ENCODE data around the gene LAMB4. TPM values are rescaled to one million over a fixed set of nuclear protein-coding genes. Genes with fewer than 3 reads are reported as not detected.

The LAMB4 gene
- total and polyA plus RNA-seq, 5 experiments from 2014 or later = 0.27 to 1.4 TPM; not detected in 3

DNA sequence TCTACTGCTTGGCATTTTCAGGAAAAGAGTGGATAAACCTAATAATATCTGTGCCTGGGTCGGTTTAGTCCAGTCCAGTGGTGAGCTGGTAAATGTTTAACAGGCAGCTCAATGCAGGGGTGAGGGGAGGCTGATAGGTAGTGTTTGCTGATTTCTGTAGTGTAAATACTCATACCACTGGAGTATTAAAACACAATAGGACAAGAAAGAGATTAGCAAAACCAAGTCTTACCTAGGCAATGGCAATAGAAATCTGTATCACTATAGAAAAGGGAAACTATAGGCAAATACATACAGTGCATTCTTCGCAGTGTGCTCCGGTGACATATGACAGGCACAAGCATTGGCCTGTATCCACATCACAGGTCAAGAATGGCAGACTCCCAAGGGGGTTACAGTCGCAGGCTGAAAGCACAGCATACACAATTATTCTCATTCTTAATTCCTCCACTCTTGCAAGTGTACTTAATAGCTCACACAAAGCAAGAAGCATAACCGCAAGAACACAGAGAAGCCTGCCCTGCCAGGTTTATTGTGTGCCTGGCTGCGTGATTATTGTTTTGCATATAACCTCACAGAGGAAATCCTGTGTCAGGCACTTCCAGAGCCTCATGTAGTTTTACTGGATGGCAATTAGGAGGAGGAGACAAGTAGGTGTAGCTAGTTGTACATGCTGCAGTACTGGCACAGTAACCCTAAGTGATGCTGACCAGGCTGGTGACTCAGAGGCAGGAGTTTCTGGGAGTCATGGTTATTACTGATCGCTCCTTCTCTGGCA, 35.0 kb downstream of the LAMB4 start:
- H3K4me3 Mint-ChIP-seq = no peak overlapping the region
- POLR2A ChIA-PET = no interaction called here
- no peaks in the 10 kb centered on the region for H3K4me1 Mint-ChIP-seq
- H3K27me3 Mint-ChIP-seq = peaks cover 0 to 9% (median 5%) of the 10 kb centered on the region in 5 donors
- H3K27ac Mint-ChIP-seq = no peak overlapping the region
- no peaks in the 10 kb centered on the region for H3K36me3 Mint-ChIP-seq
- H3K9me3 Mint-ChIP-seq = no peaks in the 10 kb centered on the region
- ATAC-seq = no peak
- DNase-seq = no peak

GRCh38 chr7:108094346-108094745, 35.8 kb downstream of the LAMB4 start:
- Mint-ChIP-seq H3K27ac (no peak overlapping the region), H3K4me1 (peaks cover 0 to 1% (median 0%) of the 10 kb centered on the region in 4 donors), H3K4me3 (no peak overlapping the region), H3K27me3 (peaks cover 0 to 9% (median 4%) of the 10 kb centered on the region in 5 donors), H3K36me3 (no peaks in the 10 kb centered on the region), H3K9me3 (no peaks in the 10 kb centered on the region)
- no peak for ATAC-seq
- DNase-seq = no peak
- POLR2A ChIA-PET = no interaction called here

DNA sequence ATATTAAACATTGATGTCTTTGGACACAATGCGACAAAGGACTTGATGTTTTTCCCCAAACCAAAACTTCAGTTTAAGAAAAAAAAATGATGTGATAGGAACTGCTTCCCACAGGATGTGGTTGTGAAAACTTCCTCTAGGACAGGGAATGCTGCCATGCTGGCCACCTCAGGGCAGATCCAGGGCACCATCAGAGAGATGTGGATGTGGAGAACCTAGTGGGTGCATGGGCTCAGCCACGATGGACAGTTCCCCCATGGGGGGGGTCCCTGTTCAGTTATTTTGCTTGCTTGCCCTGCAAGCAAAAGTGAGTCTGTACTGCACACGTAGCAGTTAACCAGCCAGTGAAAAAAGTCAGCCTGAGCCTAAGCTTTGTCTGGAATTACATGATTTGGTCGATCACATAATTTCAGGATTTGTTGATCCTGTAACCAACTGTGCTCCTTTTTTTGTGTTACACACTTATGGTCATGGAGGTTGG, 36.3 kb downstream of the LAMB4 start:
- Mint-ChIP-seq H3K36me3 (no peaks in the 10 kb centered on the region), H3K9me3 (no peaks in the 10 kb centered on the region), H3K4me3 (no peak overlapping the region), H3K27me3 (peaks cover 0 to 9% (median 2%) of the 10 kb centered on the region in 5 donors), H3K4me1 (peaks cover 0 to 1% (median 0%) of the 10 kb centered on the region in 4 donors), H3K27ac (no peak overlapping the region)
- DNase-seq (no peak), ATAC-seq (no peak)
- POLR2A ChIA-PET = no interaction called here

- no peaks in the 10 kb centered on the region for H3K9me3 Mint-ChIP-seq
- DNase-seq (no peak), ATAC-seq (no peak)
- no peaks in the 10 kb centered on the region for H3K36me3 Mint-ChIP-seq
- peaks cover 0 to 1% (median 0%) of the 10 kb centered on the region in 4 donors for H3K4me1 Mint-ChIP-seq
- no peak overlapping the region for H3K4me3 Mint-ChIP-seq
- H3K27me3 Mint-ChIP-seq = peaks cover 0 to 9% (median 2%) of the 10 kb centered on the region in 5 donors
- POLR2A ChIA-PET = no interaction called here
- H3K27ac Mint-ChIP-seq = no peak overlapping the region
Observed at GRCh38 chr7:108093341-108093740, 36.8 kb downstream of the LAMB4 start.

GRCh38 chr7:108091461-108091831, 38.7 kb downstream of the LAMB4 start:
- ATAC-seq (no peak), DNase-seq (no peak)
- no peaks in the 10 kb centered on the region for H3K36me3 Mint-ChIP-seq
- H3K4me1 Mint-ChIP-seq = peaks cover 0 to 1% (median 0%) of the 10 kb centered on the region in 4 donors
- H3K9me3 Mint-ChIP-seq = no peaks in the 10 kb centered on the region
- POLR2A ChIA-PET = no interaction called here
- H3K4me3 Mint-ChIP-seq = no peak overlapping the region
- H3K27me3 Mint-ChIP-seq = peaks cover 0 to 9% (median 2%) of the 10 kb centered on the region in 5 donors
- no peak overlapping the region for H3K27ac Mint-ChIP-seq

DNA sequence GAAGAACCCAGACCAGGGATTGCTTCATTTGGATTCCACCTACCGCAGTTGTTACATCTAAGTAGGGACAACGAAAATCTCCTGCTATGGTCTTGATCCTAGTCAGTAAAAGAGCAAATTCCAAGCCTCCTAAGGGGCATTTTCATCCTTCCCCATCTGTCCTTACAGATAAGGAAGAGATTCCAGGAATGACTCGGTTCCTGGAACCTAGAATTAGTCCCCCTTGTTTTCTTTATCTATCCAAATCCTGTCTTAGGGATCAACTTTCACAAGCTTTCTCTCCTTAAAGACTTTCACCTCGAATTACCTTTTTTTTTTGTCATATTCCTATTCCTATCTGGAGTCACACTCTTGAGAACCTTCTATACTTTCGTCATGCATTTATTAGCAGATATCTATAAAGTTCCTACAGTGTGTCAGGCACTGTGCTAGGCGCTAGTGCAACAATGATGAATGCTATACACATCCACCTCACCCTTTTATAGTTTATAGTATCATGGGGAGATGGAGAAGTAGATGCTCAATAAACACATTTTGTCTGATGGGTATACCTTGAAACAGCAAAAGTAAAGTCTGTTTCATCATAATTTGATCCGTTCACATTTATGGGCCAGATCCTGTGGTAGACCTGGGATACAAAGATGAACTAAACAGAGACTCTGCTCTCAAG, 39.2 kb downstream of the LAMB4 start:
- Mint-ChIP-seq H3K4me3 (no peak overlapping the region), H3K36me3 (no peaks in the 10 kb centered on the region), H3K27me3 (peaks cover 0 to 4% (median 2%) of the 10 kb centered on the region in 5 donors), H3K27ac (no peak overlapping the region), H3K4me1 (peaks cover 0 to 1% (median 0%) of the 10 kb centered on the region in 4 donors), H3K9me3 (no peaks in the 10 kb centered on the region)
- POLR2A ChIA-PET = no interaction called here
- DNase-seq = no peak
- ATAC-seq = no peak

GRCh38 chr7:108089381-108089780, 40.8 kb downstream of the LAMB4 start:
- peaks cover 0 to 1% (median 0%) of the 10 kb centered on the region in 4 donors for H3K4me1 Mint-ChIP-seq
- no peak overlapping the region for H3K27ac Mint-ChIP-seq
- DNase-seq (no peak), ATAC-seq (no peak)
- H3K9me3 Mint-ChIP-seq = no peaks in the 10 kb centered on the region
- H3K36me3 Mint-ChIP-seq = no peaks in the 10 kb centered on the region
- H3K4me3 Mint-ChIP-seq = no peak overlapping the region
- H3K27me3 Mint-ChIP-seq = peaks cover 0 to 4% (median 0%) of the 10 kb centered on the region in 5 donors
- POLR2A ChIA-PET = no interaction called here

- no peaks in the 10 kb centered on the region for H3K36me3 Mint-ChIP-seq
- no peaks in the 10 kb centered on the region for H3K9me3 Mint-ChIP-seq
- DNase-seq (no peak), ATAC-seq (no peak)
- H3K4me3 Mint-ChIP-seq = no peak overlapping the region
- POLR2A ChIA-PET = no interaction called here
- H3K4me1 Mint-ChIP-seq = peaks cover 0 to 1% (median 0%) of the 10 kb centered on the region in 4 donors
- no peak overlapping the region for H3K27ac Mint-ChIP-seq
- peaks cover 0 to 4% (median 0%) of the 10 kb centered on the region in 5 donors for H3K27me3 Mint-ChIP-seq
Observed at GRCh38 chr7:108088729-108089128, 41.4 kb downstream of the LAMB4 start.

DNA sequence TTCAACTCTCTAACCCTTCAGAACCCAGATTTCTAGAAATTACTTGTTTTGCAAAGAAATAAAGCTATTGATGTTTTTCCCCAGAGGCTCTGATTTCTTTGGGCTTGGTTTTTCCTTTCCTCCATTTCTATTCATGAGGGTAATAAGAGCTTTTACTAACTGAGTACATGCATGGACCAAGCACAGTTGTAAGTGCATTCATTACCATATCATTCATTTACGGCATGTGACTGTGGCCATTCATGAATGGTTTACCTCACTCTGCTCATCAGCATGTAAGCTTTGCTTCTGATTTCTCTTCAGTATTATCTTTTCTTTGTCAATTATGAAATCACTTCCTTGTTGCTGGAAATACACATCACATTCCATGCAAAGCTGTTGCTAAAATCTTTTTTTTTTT, 42.4 kb downstream of the LAMB4 start:
- H3K4me1 Mint-ChIP-seq = peaks cover 0 to 1% (median 0%) of the 10 kb centered on the region in 4 donors
- no peak overlapping the region for H3K4me3 Mint-ChIP-seq
- no peak overlapping the region for H3K27ac Mint-ChIP-seq
- ATAC-seq (no peak), DNase-seq (no peak)
- POLR2A ChIA-PET = no interaction called here
- H3K9me3 Mint-ChIP-seq = no peaks in the 10 kb centered on the region
- H3K27me3 Mint-ChIP-seq = peaks cover 0 to 4% (median 0%) of the 10 kb centered on the region in 5 donors
- H3K36me3 Mint-ChIP-seq = no peaks in the 10 kb centered on the region

GRCh38 chr7:108086962-108087361, 43.2 kb downstream of the LAMB4 start:
- Mint-ChIP-seq H3K4me3 (no peak overlapping the region), H3K27ac (peak overlapping the region in 1 of 10 donors; percentile 15), H3K9me3 (peaks cover 0 to under 1% (median 0%) of the 10 kb centered on the region in 9 donors), H3K4me1 (peaks cover 0 to 1% (median 0%) of the 10 kb centered on the region in 4 donors), H3K36me3 (no peaks in the 10 kb centered on the region), H3K27me3 (no peaks in the 10 kb centered on the region)
- POLR2A ChIA-PET = no interaction called here
- DNase-seq (no peak), ATAC-seq (no peak)

GRCh38 chr7:108086546-108086945, 43.6 kb downstream of the LAMB4 start:
- H3K36me3 Mint-ChIP-seq = peaks cover 0 to 2% (median 0%) of the 10 kb centered on the region in 3 donors
- no peaks in the 10 kb centered on the region for H3K27me3 Mint-ChIP-seq
- DNase-seq = no peak
- no peak for ATAC-seq
- peaks cover 0 to 1% (median 0%) of the 10 kb centered on the region in 4 donors for H3K4me1 Mint-ChIP-seq
- no peak overlapping the region for H3K27ac Mint-ChIP-seq
- no peak overlapping the region for H3K4me3 Mint-ChIP-seq
- POLR2A ChIA-PET = no interaction called here
- peaks cover 0 to 4% (median 2%) of the 10 kb centered on the region in 9 donors for H3K9me3 Mint-ChIP-seq

DNA sequence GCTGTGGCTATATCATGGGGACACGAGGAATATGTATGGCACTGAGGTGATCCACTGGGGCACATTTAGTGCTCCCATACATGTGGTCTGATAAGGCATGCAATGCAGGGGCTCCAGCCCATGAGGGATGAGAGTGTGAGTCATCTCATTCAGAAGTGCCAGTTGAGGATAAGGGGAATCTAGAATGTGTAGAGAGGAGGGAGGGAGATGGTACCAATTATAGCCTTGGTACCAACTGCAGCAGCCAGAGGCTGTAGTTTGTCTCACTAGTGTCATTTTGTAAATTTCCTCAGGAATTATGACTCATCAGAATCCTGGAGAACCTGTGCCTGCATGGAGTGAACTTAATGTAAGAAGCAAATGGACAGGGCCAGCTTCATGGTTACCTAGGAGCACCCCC, 46.2 kb downstream of the LAMB4 start:
- Mint-ChIP-seq H3K27ac (no peak overlapping the region), H3K9me3 (peaks cover 0 to 11% (median 7%) of the 10 kb centered on the region in 9 donors), H3K4me1 (no peaks in the 10 kb centered on the region), H3K36me3 (peaks cover 0 to 6% (median 0%) of the 10 kb centered on the region in 3 donors), H3K4me3 (no peak overlapping the region), H3K27me3 (no peaks in the 10 kb centered on the region)
- no peak for ATAC-seq
- POLR2A ChIA-PET = no interaction called here
- DNase-seq = no peak

Data from naive thymus-derived CD8-positive, alpha-beta T cell (primary cell).